Measurements from ENCODE around the gene ADH6.

Gene ADH6

GRCh38 chr4:99156992-99157391, 62.1 kb downstream of the ADH6 start:
- Histone ChIP-seq H3K4me1 (ENCODE audit: control insufficient read depth in 1 of 2, insufficient read depth in 2 of 2, low read length in 2 of 2) (no peaks in the 10 kb centered on the region), H3K27me3 (ENCODE audit: low read depth, low read length) (no peaks in the 10 kb centered on the region), H3K9me3 (ENCODE audit: control insufficient read depth in 1 of 2, low read length in 2 of 2) (no peaks in the 10 kb centered on the region), H3K4me3 (ENCODE audit: low read depth in 1 of 2, low read length in 2 of 2) (no peak overlapping the region), H3K27ac (ENCODE audit: low read length) (no peak overlapping the region), H3K36me3 (ENCODE audit: control insufficient read depth in 1 of 2, insufficient read depth in 2 of 2, low read length in 2 of 2) (no peaks in the 10 kb centered on the region)

- no peaks in the 10 kb centered on the region for H3K36me3 ChIP-seq (ENCODE audit: control insufficient read depth in 1 of 2, insufficient read depth in 2 of 2, low read length in 2 of 2)
- H3K27ac ChIP-seq (ENCODE audit: low read length): no peak overlapping the region
- H3K4me3 ChIP-seq (ENCODE audit: low read depth in 1 of 2, low read length in 2 of 2): no peak overlapping the region
- H3K4me1 ChIP-seq (ENCODE audit: control insufficient read depth in 1 of 2, insufficient read depth in 2 of 2, low read length in 2 of 2): no peaks in the 10 kb centered on the region
- no peaks in the 10 kb centered on the region for H3K9me3 ChIP-seq (ENCODE audit: control insufficient read depth in 1 of 2, low read length in 2 of 2)
- H3K27me3 ChIP-seq (ENCODE audit: low read depth, low read length): no peaks in the 10 kb centered on the region
Measured at GRCh38 chr4:99154658-99155342, 64.2 kb downstream of the ADH6 start.
